ENCODE data around the gene PORCN.
A peak's percentile ranks its signal among the peaks of the same experiment; 100 is the strongest.

PORCN gene

GRCh38 chrX:48488034-48488433 is 20.8 kb upstream of the PORCN start:
- no peak overlapping the region for H3K27ac Mint-ChIP-seq
- no peak for ATAC-seq (replicated peaks)

GRCh38 chrX:48489296-48489695 is 19.5 kb upstream of the PORCN start:
- ATAC-seq (replicated peaks), result no peak
- DNase-seq, result no peak
- H3K9me3 Mint-ChIP-seq, result no peaks in the 10 kb centered on the region
- no peak overlapping the region for H3K4me3 Mint-ChIP-seq
- H3K36me3 Mint-ChIP-seq, result peaks cover 0 to 5% of the 10 kb centered on the region in 2 donors
- H3K4me1 Mint-ChIP-seq, result peaks cover 2 to 6% of the 10 kb centered on the region in 2 donors
- peaks cover 0 to 5% of the 10 kb centered on the region in 2 donors for H3K27me3 Mint-ChIP-seq
- no peak overlapping the region for H3K27ac Mint-ChIP-seq

More at GRCh38 chrX:48488034-48488433, 20.8 kb upstream of the PORCN start:
- Mint-ChIP-seq H3K4me1 (peaks cover 2 to 6% of the 10 kb centered on the region in 2 donors), H3K36me3 (peaks cover 0 to 5% of the 10 kb centered on the region in 2 donors), H3K9me3 (no peaks in the 10 kb centered on the region), H3K27me3 (peaks cover 0 to 5% of the 10 kb centered on the region in 2 donors), H3K4me3 (no peak overlapping the region)
- no peak for DNase-seq

- DNase-seq (no peak), ATAC-seq (replicated peaks) (no peak)
- Mint-ChIP-seq H3K4me1 (peaks cover 2 to 6% of the 10 kb centered on the region in 2 donors), H3K27me3 (peaks cover 0 to 5% of the 10 kb centered on the region in 2 donors), H3K4me3 (no peak overlapping the region), H3K36me3 (peaks cover 0 to 5% of the 10 kb centered on the region in 2 donors), H3K9me3 (no peaks in the 10 kb centered on the region), H3K27ac (no peak overlapping the region)
Measured at GRCh38 chrX:48489892-48490291, 18.9 kb upstream of the PORCN start.

- Mint-ChIP-seq H3K4me3 (no peak overlapping the region), H3K9me3 (no peaks in the 10 kb centered on the region), H3K36me3 (peaks cover 0 to 5% of the 10 kb centered on the region in 2 donors), H3K4me1 (peaks cover 2 to 6% of the 10 kb centered on the region in 2 donors), H3K27ac (no peak overlapping the region), H3K27me3 (peaks cover 0 to 5% of the 10 kb centered on the region in 2 donors)
- ATAC-seq (replicated peaks) (no peak), DNase-seq (no peak)
Measured at GRCh38 chrX:48490661-48491060, 18.1 kb upstream of the PORCN start.

GRCh38 chrX:48491809-48492208 is 17.0 kb upstream of the PORCN start:
- Mint-ChIP-seq H3K4me1 (peaks cover 2 to 6% of the 10 kb centered on the region in 2 donors), H3K27me3 (peaks cover 0 to 5% of the 10 kb centered on the region in 2 donors), H3K27ac (no peak overlapping the region), H3K36me3 (peaks cover 0 to 5% of the 10 kb centered on the region in 2 donors), H3K9me3 (no peaks in the 10 kb centered on the region), H3K4me3 (no peak overlapping the region)
- DNase-seq, result no peak
- ATAC-seq (replicated peaks), result no peak

GRCh38 chrX:48492293-48492910 is 16.4 kb upstream of the PORCN start:
- H3K4me3 Mint-ChIP-seq, result no peak overlapping the region
- H3K27me3 Mint-ChIP-seq, result peaks cover 0 to 5% of the 10 kb centered on the region in 2 donors
- no peaks in the 10 kb centered on the region for H3K9me3 Mint-ChIP-seq
- no peaks in the 10 kb centered on the region for H3K36me3 Mint-ChIP-seq
- H3K4me1 Mint-ChIP-seq, result peaks cover 2 to 6% of the 10 kb centered on the region in 2 donors
- no peak overlapping the region for H3K27ac Mint-ChIP-seq
- ATAC-seq (replicated peaks) (no peak), DNase-seq (no peak)

GRCh38 chrX:48493890-48494364 is 14.9 kb upstream of the PORCN start:
- ATAC-seq (replicated peaks) (peak in 1 of 2 donors; percentile 14), DNase-seq (no peak)
- peaks cover 0 to 8% of the 10 kb centered on the region in 2 donors for H3K27me3 Mint-ChIP-seq
- no peaks in the 10 kb centered on the region for H3K9me3 Mint-ChIP-seq
- H3K27ac Mint-ChIP-seq, result no peak overlapping the region
- H3K4me3 Mint-ChIP-seq, result no peak overlapping the region
- H3K36me3 Mint-ChIP-seq, result no peaks in the 10 kb centered on the region
- peaks cover 2 to 6% of the 10 kb centered on the region in 2 donors for H3K4me1 Mint-ChIP-seq

- H3K36me3 Mint-ChIP-seq, result no peaks in the 10 kb centered on the region
- no peak overlapping the region for H3K27ac Mint-ChIP-seq
- peaks cover 2 to 6% of the 10 kb centered on the region in 2 donors for H3K4me1 Mint-ChIP-seq
- ATAC-seq (replicated peaks) (no peak), DNase-seq (no peak)
- peaks cover 0 to 8% of the 10 kb centered on the region in 2 donors for H3K27me3 Mint-ChIP-seq
- H3K9me3 Mint-ChIP-seq, result no peaks in the 10 kb centered on the region
- H3K4me3 Mint-ChIP-seq, result no peak overlapping the region
Measured at GRCh38 chrX:48496660-48497059, 12.1 kb upstream of the PORCN start.

GRCh38 chrX:48497871-48498270 is 10.9 kb upstream of the PORCN start:
- no peak for ATAC-seq (replicated peaks)
- Mint-ChIP-seq H3K27me3 (peaks cover 0 to 3% of the 10 kb centered on the region in 2 donors), H3K4me3 (no peak overlapping the region), H3K9me3 (no peaks in the 10 kb centered on the region), H3K4me1 (no peaks in the 10 kb centered on the region), H3K27ac (no peak overlapping the region), H3K36me3 (no peaks in the 10 kb centered on the region)
- no peak for DNase-seq

GRCh38 chrX:48498374-48498809 is 10.4 kb upstream of the PORCN start:
- H3K27ac Mint-ChIP-seq, result no peak overlapping the region
- no peak for DNase-seq
- ATAC-seq (replicated peaks), result no peak

GRCh38 chrX:48504261-48504660 is 4.5 kb upstream of the PORCN start:
- H3K27ac Mint-ChIP-seq, result no peak overlapping the region
- DNase-seq (no peak), ATAC-seq (replicated peaks) (no peak)
- no peak overlapping the region for H3K4me3 Mint-ChIP-seq
- no peaks in the 10 kb centered on the region for H3K27me3 Mint-ChIP-seq
- peaks cover 5 to 7% of the 10 kb centered on the region in 2 donors for H3K4me1 Mint-ChIP-seq
- no peaks in the 10 kb centered on the region for H3K9me3 Mint-ChIP-seq
- H3K36me3 Mint-ChIP-seq, result no peaks in the 10 kb centered on the region

More at GRCh38 chrX:48498374-48498809, 10.4 kb upstream of the PORCN start:
- Mint-ChIP-seq H3K36me3 (no peaks in the 10 kb centered on the region), H3K4me1 (no peaks in the 10 kb centered on the region), H3K4me3 (no peak overlapping the region), H3K27me3 (peaks cover 0 to 3% of the 10 kb centered on the region in 2 donors), H3K9me3 (no peaks in the 10 kb centered on the region)

GRCh38 chrX:48505481-48505880 is 3.3 kb upstream of the PORCN start:
- no peaks in the 10 kb centered on the region for H3K27me3 Mint-ChIP-seq
- no peaks in the 10 kb centered on the region for H3K9me3 Mint-ChIP-seq
- no peak overlapping the region for H3K27ac Mint-ChIP-seq
- peaks cover 0 to 4% of the 10 kb centered on the region in 2 donors for H3K36me3 Mint-ChIP-seq
- DNase-seq (no peak), ATAC-seq (replicated peaks) (no peak)
- peaks cover 13 to 18% of the 10 kb centered on the region in 2 donors for H3K4me1 Mint-ChIP-seq
- no peak overlapping the region for H3K4me3 Mint-ChIP-seq

GRCh38 chrX:48507246-48507645 is 1.5 kb upstream of the PORCN start:
- ATAC-seq (replicated peaks) (no peak), DNase-seq (no peak)
- peaks cover 18 to 29% of the 10 kb centered on the region in 2 donors for H3K4me1 Mint-ChIP-seq
- no peaks in the 10 kb centered on the region for H3K9me3 Mint-ChIP-seq
- H3K4me3 Mint-ChIP-seq, result no peak overlapping the region
- H3K27me3 Mint-ChIP-seq, result peaks cover 0 to 4% of the 10 kb centered on the region in 2 donors
- H3K27ac Mint-ChIP-seq, result no peak overlapping the region
- peaks cover 8 to 12% of the 10 kb centered on the region in 2 donors for H3K36me3 Mint-ChIP-seq

- peak overlapping the region; percentile 97 for H3K27ac Mint-ChIP-seq
Measured at GRCh38 chrX:48509245-48509590, 426 bp downstream of the PORCN start.

GRCh38 chrX:48509619-48510018 is 827 bp downstream of the PORCN start:
- peak overlapping the region; percentile 97 for H3K27ac Mint-ChIP-seq
- ATAC-seq (replicated peaks), result no peak

More at GRCh38 chrX:48509245-48509590, 426 bp downstream of the PORCN start:
- Mint-ChIP-seq H3K4me1 (peaks cover 18 to 29% of the 10 kb centered on the region in 2 donors), H3K4me3 (peak overlapping the region; percentile 93 to 96), H3K27me3 (peaks cover 0 to 4% of the 10 kb centered on the region in 2 donors), H3K36me3 (peaks cover 8 to 12% of the 10 kb centered on the region in 2 donors), H3K9me3 (no peaks in the 10 kb centered on the region)
- ATAC-seq (replicated peaks), result peak; percentile 23 to 29
- DNase-seq, result no peak

More at GRCh38 chrX:48509619-48510018, 827 bp downstream of the PORCN start:
- Mint-ChIP-seq H3K36me3 (peaks cover 8 to 15% of the 10 kb centered on the region in 2 donors), H3K4me3 (peak overlapping the region; percentile 93 to 96), H3K4me1 (peaks cover 18 to 29% of the 10 kb centered on the region in 2 donors), H3K9me3 (no peaks in the 10 kb centered on the region), H3K27me3 (peaks cover 0 to 4% of the 10 kb centered on the region in 2 donors)
- DNase-seq, result no peak
